Fibroblast of skin of abdomen (primary cell): ENCODE results near the gene TIMM17A.
A peak's percentile ranks its signal among the peaks of the same experiment; 100 is the strongest.
"Not testable (repeated sequence)": the region's sequence is repeated elsewhere in the genome, so short reads cannot be mapped to it uniquely, and the experiment has no call there.

Experiments
- DNase-seq: peaks from one replicate; pipeline ENCODE4 v3.0.0-alpha.2; 2013

TIMM17A gene

DNA sequence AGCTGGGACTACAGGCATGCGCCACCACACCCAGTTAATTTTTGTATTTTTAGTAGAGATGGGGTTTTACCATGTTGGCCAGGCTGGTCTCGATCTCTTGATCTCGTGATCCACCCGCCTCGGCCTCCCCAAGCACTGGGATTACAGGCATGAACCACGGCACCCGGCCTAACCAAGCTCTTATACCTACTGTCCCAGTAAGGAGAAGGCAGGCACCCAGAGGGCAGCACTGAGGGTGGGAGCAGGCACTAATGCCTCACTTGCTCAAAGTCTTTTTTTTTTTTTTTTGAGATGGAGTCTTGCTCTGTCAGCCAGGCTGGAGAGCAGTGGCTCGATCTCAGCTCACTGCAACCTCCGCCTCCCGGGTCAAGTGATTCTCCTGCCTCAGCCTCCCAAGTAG is 15.0 kb upstream of the TIMM17A start:
- not testable (repeated sequence) for DNase-seq

DNA sequence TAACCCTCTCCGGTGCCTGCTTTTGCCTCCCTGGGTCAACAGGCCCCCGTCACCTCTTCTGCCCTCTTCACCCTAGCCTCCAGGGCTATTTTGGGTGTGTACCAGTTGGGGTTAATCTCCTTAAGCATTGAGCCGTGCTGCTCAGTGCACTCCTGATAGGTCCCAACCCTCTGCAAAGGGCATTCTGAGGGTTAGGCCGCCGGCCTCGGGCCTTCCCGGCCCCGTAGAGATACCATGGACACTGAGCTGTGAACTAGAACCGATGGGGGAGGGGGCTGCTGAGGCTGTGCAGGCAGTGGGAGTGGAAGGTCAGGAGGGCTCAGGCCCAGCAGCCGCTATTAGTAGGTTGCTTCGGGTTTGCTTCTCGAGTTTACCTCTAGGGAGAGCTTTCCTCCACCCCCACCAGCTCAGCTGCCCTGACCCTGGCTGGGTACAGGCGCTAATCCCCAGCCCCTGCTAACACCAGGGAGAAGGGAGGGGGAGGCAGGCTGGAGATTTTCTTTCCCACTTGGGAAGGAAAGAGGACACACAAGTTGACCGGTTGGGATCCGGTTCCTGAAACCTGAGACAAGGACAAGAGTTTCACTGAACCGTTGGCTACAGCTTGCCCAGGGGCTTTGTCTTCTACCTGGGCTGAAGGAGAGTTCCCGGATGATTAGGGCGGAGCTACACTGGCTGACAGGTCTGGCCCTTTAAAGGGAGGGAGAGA is 13.7 kb upstream of the TIMM17A start:
- DNase-seq: no peak

DNA sequence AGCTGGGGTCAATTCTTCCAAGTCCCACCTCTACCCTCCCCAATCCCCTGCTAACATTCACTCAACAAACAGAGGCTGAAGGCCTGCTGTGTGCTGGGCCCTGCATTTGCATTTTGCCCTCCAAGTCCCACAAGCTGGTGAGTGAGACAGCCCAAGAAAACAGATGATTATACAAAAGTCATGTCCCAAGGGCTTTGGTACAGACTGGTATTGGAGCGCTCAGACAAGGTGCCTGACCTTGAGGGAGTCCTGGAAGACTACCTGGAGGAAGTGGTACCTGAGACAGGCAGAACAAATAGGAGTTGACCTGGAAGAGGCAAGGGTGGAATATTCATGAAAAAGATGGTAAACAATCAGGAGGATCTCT is 13.2 kb upstream of the TIMM17A start:
- no peak for DNase-seq

DNA sequence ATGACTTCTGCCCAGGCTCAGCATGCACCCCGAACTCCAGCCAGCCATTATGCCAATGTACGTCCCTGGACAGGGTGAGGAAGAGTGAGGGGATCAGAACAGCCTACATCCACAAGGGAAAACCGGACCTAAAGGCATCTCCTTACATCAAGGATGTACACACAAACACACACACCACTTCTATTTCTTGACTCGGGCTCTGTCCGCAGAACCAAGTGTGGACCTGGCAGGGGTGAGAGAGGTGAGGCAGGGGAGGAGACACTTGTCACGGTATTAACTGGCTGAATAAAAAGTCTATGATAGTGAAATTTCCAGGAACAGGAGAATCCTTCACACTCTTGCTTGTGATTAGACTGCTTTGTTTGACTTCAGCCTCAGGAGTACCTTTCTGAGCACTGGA is 11.3 kb upstream of the TIMM17A start:
- DNase-seq: no peak

DNA sequence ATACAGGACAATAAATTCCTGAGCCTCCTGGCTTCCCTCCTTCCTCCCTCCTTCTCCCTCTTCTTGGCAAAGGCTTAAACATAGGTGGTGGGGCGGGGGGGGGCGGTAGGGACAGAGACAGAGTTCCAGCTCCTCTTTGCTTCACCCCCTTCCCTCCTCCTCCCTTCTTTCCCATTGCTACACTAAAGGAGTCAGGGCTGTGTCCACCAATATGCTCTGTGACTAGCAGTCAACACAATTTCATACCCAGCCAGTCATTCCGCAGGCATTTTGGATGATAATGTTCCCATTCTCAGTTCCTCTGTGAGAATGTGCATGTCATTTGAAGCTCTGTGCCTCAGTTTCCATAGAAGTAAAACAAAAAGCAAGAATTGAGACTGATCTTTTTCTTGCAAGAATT is 10.7 kb upstream of the TIMM17A start:
- DNase-seq: no peak

DNA sequence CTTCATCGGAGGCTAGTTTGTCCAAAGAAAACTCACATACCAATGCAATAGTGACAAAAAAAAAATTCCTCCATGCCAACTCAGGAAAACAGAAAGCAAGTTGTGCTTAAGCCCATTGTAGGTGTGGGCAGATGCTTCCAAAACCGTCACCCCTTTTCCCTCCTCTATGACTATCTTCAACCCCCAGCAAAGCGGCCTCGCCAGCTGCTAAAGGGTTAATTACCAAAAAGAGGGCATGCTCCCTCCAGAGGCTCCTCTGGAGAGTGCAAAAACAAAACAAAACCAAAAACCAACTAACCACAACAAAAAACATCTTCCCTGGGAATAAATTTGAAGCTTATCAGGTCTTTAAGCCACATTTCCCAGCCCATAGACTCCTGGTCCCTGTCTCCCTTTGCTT is 10.1 kb upstream of the TIMM17A start:
- no peak for DNase-seq

DNA sequence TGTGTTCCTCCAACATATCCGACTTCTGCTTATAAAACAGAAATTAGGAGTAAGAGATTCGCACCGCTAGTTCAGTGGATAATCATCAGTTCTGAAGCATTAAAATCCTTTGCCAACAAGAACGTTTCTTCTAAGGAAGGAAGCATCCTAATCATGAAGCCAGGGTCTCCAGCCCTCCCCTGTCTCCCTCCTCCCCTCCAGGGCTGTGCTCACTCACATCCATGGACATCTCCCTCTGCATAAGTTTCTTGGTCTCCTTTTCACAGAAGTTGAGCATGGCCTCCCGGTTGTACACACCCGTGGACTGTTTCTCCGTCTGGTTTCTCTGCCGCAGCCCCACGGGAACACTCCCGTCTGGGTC is 9.5 kb upstream of the TIMM17A start:
- DNase-seq: no peak

DNA sequence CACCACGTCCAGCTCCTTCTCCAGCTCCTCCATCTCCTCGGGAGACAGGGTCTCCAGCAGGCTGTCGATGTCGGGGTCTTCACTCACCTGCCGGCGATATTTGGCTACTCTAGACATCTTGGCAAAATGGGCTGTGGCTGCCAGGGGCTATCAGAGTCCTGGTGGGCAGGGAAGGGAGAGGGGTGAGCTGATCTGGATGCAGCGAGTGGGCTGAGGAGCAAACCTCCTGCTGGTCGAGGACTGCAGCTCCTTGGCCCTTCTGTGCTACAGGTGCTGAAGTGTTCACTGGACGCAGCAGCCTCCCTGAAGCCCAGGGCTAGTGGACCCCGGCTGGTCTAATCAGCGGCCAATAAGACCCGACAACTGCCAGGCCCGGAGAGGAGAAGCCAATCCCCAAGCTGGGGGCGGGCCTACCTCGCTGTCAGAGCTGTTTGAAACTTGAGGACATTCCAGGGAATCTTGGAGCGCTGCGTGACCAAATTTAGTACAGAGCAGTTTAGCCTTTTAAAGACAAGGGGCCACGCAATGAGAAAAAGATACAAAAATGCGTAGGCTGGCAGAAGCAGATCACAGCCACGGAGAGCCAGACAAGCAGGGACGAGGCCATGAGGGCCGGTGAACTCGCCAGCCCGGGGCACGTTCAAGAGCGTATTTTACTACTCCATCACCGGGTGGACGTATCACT is 8.9 kb upstream of the TIMM17A start, which contains the start of gene LMOD1:
Gene LMOD1, minus strand, starts transcription at position 325 of the 685 bp plus-strand sequence. Its CDS starts 208 bp downstream, at position 117.
- peak; percentile 96 for DNase-seq

DNA sequence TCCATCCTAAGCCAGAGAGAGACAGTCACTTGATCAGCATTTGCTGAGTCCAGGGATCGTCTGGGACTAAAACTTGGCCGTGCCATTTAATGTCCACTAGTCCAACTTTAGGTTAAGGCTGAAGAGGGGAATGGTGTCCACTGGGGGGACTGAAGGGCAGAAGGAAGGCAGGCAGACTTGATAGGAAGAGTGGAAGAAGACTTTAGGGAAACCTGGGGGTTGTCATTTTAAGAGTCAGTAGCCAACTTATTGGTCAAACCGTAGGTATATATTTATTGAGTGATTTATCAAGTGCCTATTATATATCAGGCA is 7.7 kb upstream of the TIMM17A start:
- no peak for DNase-seq

DNA sequence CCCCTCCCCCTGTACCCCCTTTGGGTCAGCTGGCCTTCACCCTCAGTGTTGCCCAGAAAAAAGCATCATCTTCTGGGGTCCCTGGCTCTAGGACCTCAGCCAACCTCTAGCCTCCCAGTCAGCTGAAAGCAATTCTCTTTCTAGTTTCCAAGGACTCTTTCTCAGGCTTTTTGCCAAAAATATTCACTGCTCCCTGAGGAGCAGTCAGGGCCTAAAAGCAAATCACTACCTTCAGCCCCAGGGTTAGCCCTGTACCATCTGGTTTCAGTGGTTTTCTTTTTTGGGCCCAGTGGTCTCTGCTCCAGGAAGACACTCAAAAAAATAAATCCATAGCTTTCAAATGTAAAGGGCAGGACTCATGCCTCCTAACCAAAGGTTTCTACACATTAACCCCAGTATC is 5.8 kb upstream of the TIMM17A start:
- peak; percentile 47 for DNase-seq

DNA sequence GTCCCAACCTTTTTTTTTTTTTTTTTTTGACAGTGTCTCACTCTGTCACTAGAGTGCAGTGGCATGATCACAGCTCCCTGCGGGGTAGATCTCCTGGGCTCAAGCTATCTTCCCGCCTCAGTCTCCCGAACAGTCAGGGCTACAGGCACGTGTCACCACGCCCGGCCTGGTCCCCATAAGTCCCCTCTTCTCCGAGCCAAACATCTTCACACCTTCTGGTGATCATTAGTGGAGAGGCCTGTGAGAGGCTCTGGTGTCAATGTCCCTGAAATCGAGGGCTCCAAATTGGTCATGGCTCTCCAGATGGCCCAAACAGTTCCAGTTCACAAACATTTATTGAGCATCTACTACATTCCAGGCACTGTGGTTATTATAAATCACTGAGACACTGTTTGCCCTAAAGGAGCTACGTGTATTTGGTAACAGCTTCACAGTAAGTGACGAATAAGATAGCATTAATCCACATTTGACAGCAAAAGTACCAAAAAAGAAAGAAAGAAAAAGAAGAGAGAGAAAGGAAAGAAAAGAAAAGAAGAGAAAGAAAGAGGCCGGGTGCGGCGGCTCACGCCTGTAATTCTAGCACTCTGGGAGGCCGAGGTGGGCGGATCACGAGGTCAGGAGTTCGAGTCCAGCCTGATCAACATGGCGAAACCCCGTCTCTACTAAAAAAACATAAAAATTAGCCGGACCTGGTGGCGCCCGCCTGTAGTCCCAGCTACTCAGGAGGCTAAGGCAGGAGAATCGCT is 867 bp upstream of the TIMM17A start:
- DNase-seq: no peak

DNA sequence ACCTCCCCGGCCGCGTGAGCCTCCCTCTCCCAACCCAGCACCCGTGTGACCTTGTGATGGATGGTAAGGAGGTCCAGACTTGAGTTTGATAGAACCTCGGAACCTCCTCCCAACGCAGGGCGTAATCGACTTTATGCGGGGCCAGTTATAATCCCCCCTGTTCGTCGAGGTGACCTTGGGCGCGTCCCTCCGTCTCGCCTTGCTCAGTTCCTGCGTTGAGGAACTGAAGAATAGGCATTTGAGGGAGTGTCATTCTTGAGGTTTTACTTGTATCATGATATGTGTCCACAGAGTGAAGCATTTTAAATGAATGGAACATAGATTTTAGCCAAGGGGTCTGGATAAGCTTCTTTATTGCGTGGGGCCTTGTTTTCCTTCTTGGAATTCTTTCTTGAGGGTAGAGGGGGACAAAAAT is 433 bp downstream of the TIMM17A start:
- no peak for DNase-seq

DNA sequence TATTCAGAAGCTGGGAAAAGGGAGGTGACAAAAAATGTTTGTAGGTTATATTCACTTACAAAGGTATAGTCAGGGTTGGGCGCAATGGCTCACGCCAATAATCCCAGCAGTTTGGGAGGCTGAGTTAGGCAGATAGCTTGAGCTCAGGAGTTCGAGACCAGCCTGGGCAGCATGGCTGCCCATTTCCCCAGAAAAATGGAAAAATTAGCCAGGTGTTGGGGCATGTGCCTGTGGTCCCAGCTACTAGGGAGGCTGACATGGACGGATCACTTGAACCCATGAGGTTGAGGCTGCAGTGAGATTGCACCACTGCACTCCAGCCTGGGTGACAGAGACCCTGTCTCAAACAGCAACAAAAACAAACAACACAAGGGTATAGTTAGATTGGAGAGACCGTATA is 3.0 kb downstream of the TIMM17A start:
- no peak for DNase-seq

DNA sequence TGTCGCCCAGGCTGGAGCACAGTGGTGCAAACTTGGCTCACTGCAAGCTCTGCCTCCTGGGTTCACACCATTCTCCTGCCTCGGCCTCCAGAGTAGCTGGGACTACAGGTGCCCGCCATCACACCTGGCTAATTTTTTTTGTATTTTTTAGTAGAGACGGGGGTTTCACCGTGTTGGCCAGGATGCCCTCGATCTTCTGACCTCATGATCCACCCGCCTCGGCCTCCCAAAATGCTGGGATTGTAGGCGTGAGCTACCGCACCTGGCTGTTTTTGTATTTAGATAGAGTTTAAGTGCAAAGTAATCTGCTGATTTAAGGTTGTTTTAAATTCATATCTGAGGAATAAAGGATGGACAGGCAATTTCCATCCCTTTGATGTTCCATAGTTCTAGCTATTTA is 7.1 kb downstream of the TIMM17A start:
- DNase-seq: not testable (repeated sequence)

DNA sequence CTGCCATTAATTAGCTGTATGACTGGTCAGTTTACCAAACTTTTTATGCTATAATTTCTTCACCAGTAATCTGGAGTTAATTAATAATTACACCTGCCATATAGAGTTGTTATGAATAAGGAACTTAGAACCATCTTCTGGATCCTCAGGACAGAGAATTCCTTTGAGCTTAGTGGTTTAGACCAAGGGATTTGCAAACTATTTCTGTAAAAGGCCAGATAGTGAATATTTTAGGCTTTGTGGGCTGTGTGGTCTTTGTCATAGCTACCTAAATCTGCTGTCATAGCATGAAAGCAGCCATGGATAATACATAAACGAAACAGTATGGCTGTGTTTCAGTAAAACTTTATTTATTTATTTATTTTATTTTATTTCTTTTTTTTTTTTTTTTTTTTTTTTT is 9.0 kb downstream of the TIMM17A start:
- peak; percentile 85 for DNase-seq

DNA sequence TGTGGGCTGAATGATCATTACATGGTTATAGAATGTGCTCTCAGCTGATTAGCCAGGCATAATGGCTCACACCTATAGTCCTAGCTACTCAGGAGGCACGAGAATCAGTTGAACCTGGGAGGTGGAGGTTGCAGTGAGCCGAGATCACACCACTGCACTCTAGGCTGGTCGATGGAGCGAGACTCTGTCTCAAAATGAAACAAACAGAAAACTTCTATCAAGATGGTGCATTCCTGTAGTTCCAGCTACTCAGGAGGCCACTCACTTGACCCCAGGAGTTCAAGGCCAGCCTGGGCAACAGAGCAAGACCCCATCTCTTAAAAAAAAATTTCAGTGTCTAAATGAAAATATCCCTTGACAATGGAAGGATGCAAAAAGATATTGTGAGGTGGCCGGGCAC is 10.9 kb downstream of the TIMM17A start:
- DNase-seq: no peak

DNA sequence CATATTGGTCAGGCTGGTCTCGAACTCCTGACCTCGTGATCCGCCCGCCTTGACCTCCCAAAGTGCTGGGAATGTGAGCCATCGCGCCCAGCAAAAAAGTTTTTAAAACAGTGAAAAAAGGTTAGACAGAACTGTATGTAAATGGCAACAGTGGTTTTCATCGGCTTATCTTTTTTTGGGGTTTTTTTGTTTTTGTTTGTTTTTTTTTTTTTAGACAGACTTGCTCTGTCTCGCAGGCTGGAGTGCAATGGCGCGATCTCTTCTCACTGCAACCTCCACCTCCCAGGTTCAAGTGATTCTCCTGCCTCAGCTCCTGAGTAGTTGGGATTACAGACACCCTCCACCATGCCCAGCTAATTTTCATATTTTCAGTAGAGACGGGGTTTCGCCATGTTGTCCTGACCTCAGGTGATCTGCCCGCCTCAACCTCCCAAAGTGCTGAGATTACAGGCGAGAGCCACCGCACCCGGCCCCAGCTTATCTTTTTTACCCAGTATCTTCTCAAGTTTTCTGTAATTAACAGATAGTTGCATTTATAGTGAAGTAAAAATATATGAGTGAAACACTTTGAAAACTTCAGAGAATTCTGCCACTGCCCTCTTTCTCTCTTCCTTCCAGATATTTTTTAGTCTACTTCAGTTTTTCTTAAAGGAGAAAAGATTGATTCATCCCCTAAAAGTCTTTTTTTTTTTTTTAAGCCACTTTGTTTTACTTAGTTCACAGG is 13.1 kb downstream of the TIMM17A start:
- no peak for DNase-seq

DNA sequence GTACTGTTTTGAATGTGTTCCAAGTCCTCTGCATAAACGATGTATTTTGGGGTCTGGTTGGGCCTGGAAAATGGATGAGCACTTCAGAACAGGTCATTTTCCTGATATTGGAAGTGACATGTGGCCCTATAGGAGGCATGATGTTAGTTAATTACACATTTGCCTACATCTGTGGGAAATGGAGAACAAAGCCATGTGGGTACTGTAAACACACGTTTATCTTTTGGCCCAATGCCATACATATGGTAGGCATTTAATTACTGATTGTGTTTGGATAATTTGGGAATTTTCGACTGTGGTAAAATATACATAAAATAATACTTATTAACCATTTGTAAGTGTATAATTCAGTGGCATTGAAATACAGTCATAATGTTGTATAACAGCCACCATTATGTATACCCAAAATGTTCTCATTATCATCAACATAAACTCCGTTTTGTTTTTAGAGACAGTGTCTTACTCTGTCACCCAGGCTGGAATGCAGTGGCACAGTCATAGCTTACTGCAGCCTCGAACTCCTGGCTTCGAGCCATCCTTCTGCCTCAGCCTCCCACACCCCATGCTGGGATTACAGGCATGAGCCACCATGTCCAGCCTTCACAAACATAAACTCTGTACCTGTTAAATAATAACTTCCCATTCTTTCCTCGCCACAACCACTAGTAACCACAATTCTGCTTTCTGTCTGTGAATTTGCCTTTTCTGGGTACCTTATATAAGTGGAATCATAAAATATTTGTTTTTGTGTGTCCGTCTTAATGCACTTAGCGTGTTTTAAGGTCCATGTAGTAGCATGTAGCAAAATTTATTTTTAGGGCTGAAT is 15.2 kb downstream of the TIMM17A start:
- no peak for DNase-seq

DNA sequence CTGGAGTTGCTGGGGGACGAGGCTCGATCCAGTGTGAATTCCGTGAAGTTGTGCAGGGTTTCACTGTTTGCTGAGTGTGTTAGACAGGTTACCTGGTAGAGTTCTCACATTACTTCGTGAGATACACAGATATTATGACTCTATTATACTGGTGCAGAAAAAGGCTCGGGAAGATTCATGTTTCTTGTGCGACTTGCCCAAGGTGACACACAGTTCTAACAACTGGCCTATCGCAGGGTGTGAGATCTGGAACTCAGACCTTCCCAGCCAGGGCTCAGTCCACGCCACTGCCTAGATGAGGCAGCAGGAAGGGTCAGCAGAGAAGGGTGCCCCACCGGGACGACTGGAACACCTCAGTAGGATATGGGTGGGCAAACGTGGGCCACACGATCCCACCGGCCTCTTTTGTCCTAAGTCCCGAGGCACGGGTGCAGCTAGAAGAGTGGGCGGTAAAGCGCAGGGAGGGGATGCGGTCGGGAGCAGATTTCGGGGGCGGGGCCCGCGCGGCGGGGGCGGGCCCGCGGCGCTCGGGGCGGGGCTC is 26.8 kb downstream of the TIMM17A start:
- no peak for DNase-seq

DNA sequence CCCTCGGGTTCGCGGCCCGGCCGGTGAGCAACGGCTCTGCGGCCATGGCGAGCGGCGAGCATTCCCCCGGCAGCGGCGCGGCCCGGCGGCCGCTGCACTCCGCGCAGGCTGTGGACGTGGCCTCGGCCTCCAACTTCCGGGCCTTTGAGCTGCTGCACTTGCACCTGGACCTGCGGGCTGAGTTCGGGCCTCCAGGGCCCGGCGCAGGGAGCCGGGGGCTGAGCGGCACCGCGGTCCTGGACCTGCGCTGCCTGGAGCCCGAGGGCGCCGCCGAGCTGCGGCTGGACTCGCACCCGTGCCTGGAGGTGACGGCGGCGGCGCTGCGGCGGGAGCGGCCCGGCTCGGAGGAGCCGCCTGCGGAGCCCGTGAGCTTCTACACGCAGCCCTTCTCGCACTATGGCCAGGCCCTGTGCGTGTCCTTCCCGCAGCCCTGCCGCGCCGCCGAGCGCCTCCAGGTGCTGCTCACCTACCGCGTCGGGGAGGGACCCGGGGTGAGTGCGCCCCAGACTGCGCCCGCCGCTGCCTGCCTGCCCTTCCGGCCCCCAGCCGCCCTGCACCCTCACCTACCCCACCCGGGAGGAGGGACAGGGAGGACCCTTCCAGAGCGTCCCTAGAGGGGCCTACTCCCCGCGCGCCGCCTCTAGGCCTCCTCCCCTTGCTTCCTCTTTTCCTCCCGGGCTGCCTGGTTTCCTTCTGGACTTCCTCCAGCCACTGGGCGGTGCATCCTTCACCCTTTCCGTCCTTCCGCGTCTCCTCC is 27.5 kb downstream of the TIMM17A start, which contains the start of gene RNPEP:
Gene RNPEP, plus strand, starts transcription at position 26 of the 757 bp plus-strand sequence. Its CDS starts 19 bp downstream, at position 45.
- peak; percentile 69 for DNase-seq

DNA sequence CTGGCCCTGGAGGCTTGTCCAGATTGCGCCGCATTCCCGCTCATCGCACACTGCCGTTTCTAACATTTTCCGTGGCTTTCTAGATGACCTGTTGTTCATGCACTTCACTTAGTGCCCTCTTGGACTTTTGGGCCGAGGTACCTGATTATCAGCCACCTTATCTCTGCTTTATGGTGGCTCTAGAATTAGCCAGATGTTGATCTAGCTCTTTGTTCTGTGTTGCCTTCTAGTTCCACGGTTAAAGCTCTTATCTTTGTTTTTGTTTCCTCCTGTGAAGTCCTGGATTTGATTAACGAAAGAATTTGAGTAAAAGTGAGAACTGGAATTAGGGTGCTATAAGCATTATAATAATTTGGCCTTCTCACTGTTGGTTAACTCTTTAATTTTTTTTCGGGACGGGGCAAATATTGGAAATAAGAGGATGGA is 28.1 kb downstream of the TIMM17A start:
- no peak for DNase-seq
